Fibroblast of mammary gland (primary cell): Measurements from ENCODE around the gene ARL2.

Experiments
- DNase-seq: peaks from one replicate; pipeline ENCODE4 v3.0.0-alpha.2; 2010; ENCODE audit warnings: low read depth
- H3K4me3 ChIP-seq: 2 replicates; pipeline ENCODE4 v1.5.1; 2011; ENCODE audit warnings: low read depth, mild to moderate bottlenecking, low read length, moderate library complexity; ENCODE audit not compliant: control insufficient read depth
- TF ChIP-seq, protein P1 (sequence below): conservative IDR thresholded peaks from 2 replicates; pipeline ENCODE4 v1.5.1; 2011; ENCODE audit warnings: low read depth, low read length, inconsistent platforms; ENCODE audit not compliant: control insufficient read depth, insufficient read depth

The ARL2 gene

GRCh38 chr11:65069217-65069616 is 55.3 kb downstream of the ARL2 start:
- no peak for DNase-seq
- TF ChIP-seq, protein P1, sequence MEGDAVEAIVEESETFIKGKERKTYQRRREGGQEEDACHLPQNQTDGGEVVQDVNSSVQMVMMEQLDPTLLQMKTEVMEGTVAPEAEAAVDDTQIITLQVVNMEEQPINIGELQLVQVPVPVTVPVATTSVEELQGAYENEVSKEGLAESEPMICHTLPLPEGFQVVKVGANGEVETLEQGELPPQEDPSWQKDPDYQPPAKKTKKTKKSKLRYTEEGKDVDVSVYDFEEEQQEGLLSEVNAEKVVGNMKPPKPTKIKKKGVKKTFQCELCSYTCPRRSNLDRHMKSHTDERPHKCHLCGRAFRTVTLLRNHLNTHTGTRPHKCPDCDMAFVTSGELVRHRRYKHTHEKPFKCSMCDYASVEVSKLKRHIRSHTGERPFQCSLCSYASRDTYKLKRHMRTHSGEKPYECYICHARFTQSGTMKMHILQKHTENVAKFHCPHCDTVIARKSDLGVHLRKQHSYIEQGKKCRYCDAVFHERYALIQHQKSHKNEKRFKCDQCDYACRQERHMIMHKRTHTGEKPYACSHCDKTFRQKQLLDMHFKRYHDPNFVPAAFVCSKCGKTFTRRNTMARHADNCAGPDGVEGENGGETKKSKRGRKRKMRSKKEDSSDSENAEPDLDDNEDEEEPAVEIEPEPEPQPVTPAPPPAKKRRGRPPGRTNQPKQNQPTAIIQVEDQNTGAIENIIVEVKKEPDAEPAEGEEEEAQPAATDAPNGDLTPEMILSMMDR: no peak
- no peak overlapping the region for H3K4me3 ChIP-seq
